OCI-LY7 (cell line): ENCODE data around the gene HHIP.

Source experiments
- EZH2phosphoT487 ChIP-seq: fragments of 200-600 bp; sonication (generic); IDR thresholded peaks from 2 replicates; pipeline ENCODE4 v1.6.1; 2018; ENCODE audit warnings: low read depth, borderline replicate concordance, mild to moderate bottlenecking, mixed run types, antibody characterized with exemption, low read length, moderate library complexity, mixed read lengths
- TF ChIP-seq, protein P1 (sequence below): fragments of 200-600 bp; sonication (generic); conservative IDR thresholded peaks from 2 replicates; pipeline ENCODE4 v1.5.1; 2014; ENCODE audit warnings: mild to moderate bottlenecking, antibody characterized with exemption, low read length, moderate library complexity, mixed read lengths

GRCh38 chr4:144787365-144788258, 141.7 kb downstream of the HHIP start:
- TF ChIP-seq, protein P1, sequence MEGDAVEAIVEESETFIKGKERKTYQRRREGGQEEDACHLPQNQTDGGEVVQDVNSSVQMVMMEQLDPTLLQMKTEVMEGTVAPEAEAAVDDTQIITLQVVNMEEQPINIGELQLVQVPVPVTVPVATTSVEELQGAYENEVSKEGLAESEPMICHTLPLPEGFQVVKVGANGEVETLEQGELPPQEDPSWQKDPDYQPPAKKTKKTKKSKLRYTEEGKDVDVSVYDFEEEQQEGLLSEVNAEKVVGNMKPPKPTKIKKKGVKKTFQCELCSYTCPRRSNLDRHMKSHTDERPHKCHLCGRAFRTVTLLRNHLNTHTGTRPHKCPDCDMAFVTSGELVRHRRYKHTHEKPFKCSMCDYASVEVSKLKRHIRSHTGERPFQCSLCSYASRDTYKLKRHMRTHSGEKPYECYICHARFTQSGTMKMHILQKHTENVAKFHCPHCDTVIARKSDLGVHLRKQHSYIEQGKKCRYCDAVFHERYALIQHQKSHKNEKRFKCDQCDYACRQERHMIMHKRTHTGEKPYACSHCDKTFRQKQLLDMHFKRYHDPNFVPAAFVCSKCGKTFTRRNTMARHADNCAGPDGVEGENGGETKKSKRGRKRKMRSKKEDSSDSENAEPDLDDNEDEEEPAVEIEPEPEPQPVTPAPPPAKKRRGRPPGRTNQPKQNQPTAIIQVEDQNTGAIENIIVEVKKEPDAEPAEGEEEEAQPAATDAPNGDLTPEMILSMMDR: peak; percentile 81
- no peak for TF ChIP-seq EZH2phosphoT487
